Testis (tissue), 3 donors: ENCODE data around the gene FAM193B. TPM values are rescaled to one million over a fixed set of nuclear protein-coding genes. Genes with fewer than 3 reads are reported as not detected.

Source experiments
- DNase-seq: peaks from one replicate; pipeline ENCODE4 v3.0.0-alpha.2; 2019
- H3K27ac ChIP-seq, 2 donors: fragments of 200-600 bp; sonication (generic); one replicate each; pipeline ENCODE4 v1.5.1; 2019
- H3K27me3 ChIP-seq: fragments of 200-600 bp; sonication (generic); one replicate; pipeline ENCODE4 v1.5.1; 2019
- H3K36me3 ChIP-seq: fragments of 200-600 bp; sonication (generic); one replicate; pipeline ENCODE4 v1.5.1; 2017; ENCODE audit warnings: low read depth; ENCODE audit errors: missing control alignments
- H3K4me1 ChIP-seq: fragments of 200-600 bp; sonication (generic); one replicate; pipeline ENCODE4 v1.5.1; 2019
- H3K4me3 ChIP-seq, 2 donors: fragments of 200-600 bp; sonication (generic); one replicate each; pipeline ENCODE4 v1.5.1; 2017 to 2019
- H3K9me3 ChIP-seq: fragments of 200-600 bp; sonication (generic); one replicate; pipeline ENCODE4 v1.5.1; 2017
- CTCF ChIP-seq, 3 experiments: fragments of 450-650 bp in 2 of 3; fragments of 200-600 bp in 1 of 3; sonication (generic) in 1 of 3; IDR thresholded peaks; one replicate each; pipeline ENCODE4 v1.5.1; 2016 to 2019; ENCODE audit warnings: antibody characterized with exemption in 3 of 3, mild to moderate bottlenecking in 2 of 3, moderate library complexity in 1 of 3
- POLR2A ChIP-seq: fragments of 450-650 bp; IDR thresholded peaks from one replicate; pipeline ENCODE4 v1.6.1; 2017; ENCODE audit warnings: antibody characterized with exemption, mild to moderate bottlenecking, moderate library complexity
- WGBS, 2 donors: methylation state at CpG; one replicate each; pipeline ENCODE4 v1.1.5; 2018; 5-methylcytosine and 5-hydroxymethylcytosine counted together
- intact Hi-C: fragments of 100-400 bp; cut with DNase I; formaldehyde crosslinking; loops from one replicate; pipeline ENCODE4 v1.15.1; 2023; ENCODE audit warnings: low total_unique reads
- polyA plus RNA-seq: library from polyadenylated mRNA; stranded (reverse); fragments of 350-450 nt; fragmentation: Illumina TruSeq; extraction: RNeasy Lipid Tissue Mini Kit (QIAGEN cat#74804); gene quantifications from one replicate; pipeline ENCODE4 v1.2.3, GENCODE V29; 2014; ENCODE audit warnings: low read depth, low replicate concordance; ENCODE audit not compliant: insufficient read depth
- total RNA-seq, 2 donors: library from RNA; depleted of rRNA; stranded (reverse); fragments of >200 nt; gene quantifications; one replicate each; pipeline ENCODE4 v1.2.3, GENCODE V29; 2016

FAM193B gene
- total and polyA plus RNA-seq, 3 donors from 2014 or later: 81.3 to 157 (median 111) TPM

DNA sequence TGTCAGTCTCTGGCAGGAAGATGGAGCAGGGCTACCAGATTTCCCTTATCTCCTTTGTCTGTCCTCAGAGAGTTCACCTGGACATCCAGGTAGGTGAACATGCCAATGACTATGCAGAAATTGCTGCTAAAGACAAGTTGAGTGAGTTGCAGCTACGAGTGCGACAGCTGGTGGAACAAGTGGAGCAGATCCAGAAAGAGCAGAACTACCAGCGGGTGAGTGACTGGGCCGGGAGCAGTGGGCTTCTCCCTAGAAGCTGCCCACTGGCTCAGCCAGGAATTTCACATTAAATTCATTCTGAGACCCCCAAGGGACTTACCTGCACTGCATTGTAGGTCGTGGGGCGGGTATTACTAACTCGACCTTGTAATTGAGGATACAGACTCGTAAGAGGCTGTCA is 39.7 kb upstream of the FAM193B start:
- peaks cover 16% of the 10 kb centered on the region for H3K4me1 ChIP-seq
- no peaks in the 10 kb centered on the region for H3K9me3 ChIP-seq
- TF ChIP-seq CTCF (IDR thresholded peaks at IDR 0.05) (no peak), POLR2A (no peak)
- intact Hi-C loops: no loop called here
- H3K4me3 ChIP-seq: no peak overlapping the region
- 87 to 94% methylated on average over 8 of the region's 8 CpGs for WGBS, 2 donors
- H3K27me3 ChIP-seq: no peaks in the 10 kb centered on the region
- no peaks in the 10 kb centered on the region for H3K36me3 ChIP-seq
- DNase-seq: no peak
- no peak overlapping the region for H3K27ac ChIP-seq

DNA sequence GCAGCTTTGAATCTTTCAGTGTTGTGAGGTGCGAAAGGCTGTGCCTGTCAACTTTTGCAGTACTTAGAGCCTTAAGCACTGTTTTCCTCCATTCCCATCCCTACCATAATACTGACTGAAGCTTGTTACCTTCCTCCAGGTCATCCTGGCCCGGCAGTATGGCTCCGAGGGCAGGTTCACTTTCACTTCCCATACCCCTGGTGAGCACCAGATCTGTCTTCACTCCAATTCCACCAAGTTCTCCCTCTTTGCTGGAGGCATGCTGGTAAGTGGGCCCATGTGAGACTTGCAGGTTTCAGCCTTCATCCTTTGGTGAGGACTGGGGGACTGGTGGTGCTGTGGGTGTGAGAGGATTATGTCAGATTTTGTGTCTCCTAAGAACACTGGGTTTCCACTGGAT is 39.1 kb upstream of the FAM193B start:
- no peak for DNase-seq
- Histone ChIP-seq H3K4me1 (peaks cover 14% of the 10 kb centered on the region), H3K9me3 (no peaks in the 10 kb centered on the region), H3K27me3 (no peaks in the 10 kb centered on the region), H3K27ac (no peak overlapping the region), H3K4me3 (no peak overlapping the region), H3K36me3 (no peaks in the 10 kb centered on the region)
- no peak for TF ChIP-seq POLR2A
- no peak for TF ChIP-seq CTCF (IDR thresholded peaks at IDR 0.05)
- intact Hi-C loops: no loop called here
- 79 to 83% methylated on average over 3 of the region's 3 CpGs for WGBS, 2 donors

- H3K27me3 ChIP-seq: no peaks in the 10 kb centered on the region
- H3K27ac ChIP-seq: no peak overlapping the region
- TF ChIP-seq CTCF (IDR thresholded peaks at IDR 0.05) (no peak), POLR2A (no peak)
- H3K9me3 ChIP-seq: no peaks in the 10 kb centered on the region
- peak overlapping the region; percentile 97 to 98 for H3K4me3 ChIP-seq
- WGBS, 2 donors: 61 to 65% methylated on average over 13 of the region's 13 CpGs
- H3K4me1 ChIP-seq: peaks cover 14% of the 10 kb centered on the region
- DNase-seq: no peak
- no peaks in the 10 kb centered on the region for H3K36me3 ChIP-seq
- intact Hi-C loops: no loop called here
Observed at GRCh38 chr5:177592905-177593304, 38.5 kb upstream of the FAM193B start.

DNA sequence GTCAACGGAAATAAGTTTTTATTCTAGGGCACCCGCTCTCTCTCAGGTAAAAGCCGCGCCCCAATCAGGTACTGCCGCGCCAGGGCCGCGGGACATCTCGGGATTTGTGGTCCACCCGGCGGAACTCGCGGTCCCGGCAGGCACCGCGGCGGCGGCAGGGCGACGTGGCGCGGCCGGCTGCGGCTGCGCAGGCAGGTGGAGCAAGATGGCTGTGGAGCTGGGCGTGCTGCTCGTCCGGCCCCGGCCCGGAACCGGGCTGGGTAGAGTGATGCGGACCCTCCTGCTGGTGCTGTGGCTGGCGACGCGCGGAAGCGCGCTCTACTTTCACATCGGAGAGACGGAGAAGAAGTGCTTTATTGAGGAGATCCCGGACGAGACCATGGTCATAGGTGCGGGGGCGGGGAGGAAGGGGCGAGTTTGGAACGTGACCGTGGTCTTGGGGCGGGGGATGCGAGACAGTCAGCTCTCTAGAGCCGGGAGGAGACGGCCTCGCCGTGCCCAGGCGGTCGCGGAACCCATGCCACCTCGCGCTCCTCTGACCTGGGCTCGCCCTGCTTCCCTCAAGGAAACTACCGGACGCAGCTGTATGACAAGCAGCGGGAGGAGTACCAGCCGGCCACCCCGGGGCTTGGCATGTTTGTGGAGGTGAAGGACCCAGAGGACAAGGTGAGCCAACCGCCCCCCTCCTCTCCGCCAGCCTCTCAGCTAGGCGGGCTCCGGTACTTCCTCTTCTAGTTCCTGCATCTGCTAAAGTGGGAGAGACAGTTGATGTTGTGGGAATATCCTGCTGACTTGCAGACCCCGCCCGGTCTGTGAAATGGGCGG is 37.9 kb upstream of the FAM193B start, which contains the start of gene TMED9:
TSS of gene TMED9 (plus strand) at position 194 of the 825 bp plus-strand sequence. CDS start at position 206, 12 bp downstream.
- Histone ChIP-seq H3K4me1 (peaks cover 14% of the 10 kb centered on the region), H3K4me3 (peak within 1 kb of the TSS; percentile 97 to 98), H3K27ac (peak within 1 kb of the TSS; percentile 81 to 86), H3K27me3 (no peaks in the 10 kb centered on the region), H3K9me3 (no peaks in the 10 kb centered on the region), H3K36me3 (no peaks in the 10 kb centered on the region)
- peak; percentile 91 for DNase-seq
- TF ChIP-seq CTCF (IDR thresholded peaks at IDR 0.05): peak in 2 of 3 experiments; percentile 8 to 33
- peak; percentile 33 for TF ChIP-seq POLR2A
- intact Hi-C loops: no loop called here
- 0 to 1% methylated on average over 19 to 55 of the region's 71 CpGs for WGBS, 2 donors

GRCh38 chr5:177591690-177592009 is 37.3 kb upstream of the FAM193B start:
- no peak for DNase-seq
- TF ChIP-seq POLR2A: no peak
- no peak for TF ChIP-seq CTCF (IDR thresholded peaks at IDR 0.05)
- intact Hi-C loops: no loop called here
- no peaks in the 10 kb centered on the region for H3K36me3 ChIP-seq
- peaks cover 14% of the 10 kb centered on the region for H3K4me1 ChIP-seq
- H3K27me3 ChIP-seq: no peaks in the 10 kb centered on the region
- H3K9me3 ChIP-seq: no peaks in the 10 kb centered on the region
- peak overlapping the region; percentile 97 to 98 for H3K4me3 ChIP-seq
- peak overlapping the region; percentile 81 to 86 for H3K27ac ChIP-seq
- 9 to 12% methylated on average over 8 of the region's 8 CpGs for WGBS, 2 donors
